B cell (primary cell): ENCODE measurements around the gene LZTR1. TPM values are rescaled to one million over a fixed set of nuclear protein-coding genes. Genes with fewer than 3 reads are reported as not detected.

Experiments
- ATAC-seq: fragments of 200-7000 bp; cut with Tn5 transposase; one replicate; pipeline ENCODE4 v1.10.0; 2021; ENCODE audit warnings: low read depth, mild to moderate bottlenecking, moderate number of reproducible peaks, moderate library complexity
- CTCF ChIA-PET: fragments of 350-600 bp; sonication (Branson Sonifier 250); formaldehyde crosslinking; loops from one replicate; lab custom pipeline; 2021; ENCODE audit warnings: antibody characterized with exemption, inconsistent platforms; lab: Charles Lee
- POLR2A ChIA-PET: fragments of 350-600 bp; sonication (Branson Sonifier 250); formaldehyde crosslinking; loops from one replicate; lab custom pipeline; 2021; ENCODE audit warnings: antibody characterized with exemption; lab: Charles Lee
- DNase-seq: peaks from one replicate; pipeline ENCODE4 v3.0.0; 2013
- H2AFZ ChIP-seq: 2 replicates; pipeline ENCODE4 v1.6.1; 2012; ENCODE audit warnings: mild to moderate bottlenecking, low read depth, low read length; ENCODE audit not compliant: insufficient read depth, poor library complexity, severe bottlenecking
- H3K27ac ChIP-seq, 2 donors: 1 replicate in 1 of 2; 2 replicates in 1 of 2; pipeline ENCODE4 v1.5.1; 2012 to 2013; ENCODE audit warnings: low read length in 2 of 2, mild to moderate bottlenecking in 2 of 2, moderate library complexity in 1 of 2
- H3K27me3 ChIP-seq, 4 experiments: fragments of 200-600 bp in 1 of 4; sonication (generic) in 1 of 4; replicated peaks in 1 of 4; 1 replicate in 2 of 4; 2 replicates in 2 of 4; pipeline versions ENCODE4 v1.6.1 to v1.7.0; 2013 to 2016; ENCODE audit warnings: low read length in 3 of 4, mild to moderate bottlenecking in 2 of 4, mixed read lengths in 1 of 4, moderate library complexity in 1 of 4; ENCODE audit not compliant: insufficient read depth in 4 of 4, control insufficient read depth in 3 of 4; ENCODE audit errors: control extremely low read depth in 1 of 4
- H3K36me3 ChIP-seq, 2 experiments: replicated peaks in 1 of 2; 1 replicate in 1 of 2; 2 replicates in 1 of 2; pipeline versions ENCODE4 v1.6.1 to v1.7.1; 2013; ENCODE audit warnings: low read length in 1 of 2; ENCODE audit not compliant: insufficient read depth in 2 of 2, control insufficient read depth in 1 of 2; ENCODE audit errors: control extremely low read depth in 1 of 2, extremely low read depth in 1 of 2
- H3K4me1 ChIP-seq, 2 donors: fragments of 200-600 bp in 1 of 2; sonication (generic) in 1 of 2; 1 replicate in 1 of 2; 2 replicates in 1 of 2; pipeline versions ENCODE4 v1.5.1 to v1.6.1; 2013 to 2017; ENCODE audit warnings: low read length in 2 of 2; ENCODE audit not compliant: control insufficient read depth in 2 of 2, insufficient read depth in 2 of 2
- H3K4me2 ChIP-seq: replicated peaks from 2 replicates; pipeline ENCODE3; 2012; ENCODE audit warnings: mild to moderate bottlenecking, low read depth, low read length; ENCODE audit not compliant: poor library complexity, severe bottlenecking
- H3K4me3 ChIP-seq, 5 experiments: fragments of 200-600 bp in 1 of 5; sonication (generic) in 1 of 5; 1 replicate in 3 of 5; 2 replicates in 2 of 5; pipeline versions ENCODE4 v1.5.1 to v1.7.0; 2011 to 2016; ENCODE audit warnings: low read length in 4 of 5, mild to moderate bottlenecking in 4 of 5, low read depth in 2 of 5, control low read depth in 1 of 5, moderate library complexity in 1 of 5; ENCODE audit not compliant: insufficient read depth in 1 of 5; ENCODE audit errors: control extremely low read depth in 1 of 5, extremely low read depth in 1 of 5
- H3K79me2 ChIP-seq: fragments of 200-600 bp; sonication (generic); one replicate; pipeline ENCODE4 v1.6.0; 2016; ENCODE audit warnings: low read length; ENCODE audit not compliant: control insufficient read depth, insufficient read depth
- H3K9ac ChIP-seq: fragments of 200-600 bp; sonication (generic); 2 replicates; pipeline ENCODE4 v1.6.1; 2017; ENCODE audit warnings: mild to moderate bottlenecking, low read length, moderate library complexity
- H3K9me3 ChIP-seq, 3 donors: one replicate each; pipeline versions ENCODE4 v1.6.1 to v1.7.1; 2013; ENCODE audit warnings: low read length in 2 of 3; ENCODE audit not compliant: control insufficient read depth in 2 of 3, insufficient read depth in 1 of 3; ENCODE audit errors: control extremely low read depth in 1 of 3
- H4K20me1 ChIP-seq: 2 replicates; pipeline ENCODE4 v1.6.0; 2012; ENCODE audit warnings: mild to moderate bottlenecking, low read length; ENCODE audit not compliant: insufficient read depth, control insufficient read depth, poor library complexity, severe bottlenecking
- H3K27ac Mint-ChIP-seq: one replicate; pipeline ENCODE4 v1.8.0; 2021; ENCODE audit warnings: mixed read lengths
- H3K27me3 Mint-ChIP-seq: one replicate; pipeline ENCODE4 v1.8.0; 2021; ENCODE audit warnings: mixed read lengths
- H3K4me1 Mint-ChIP-seq: one replicate; pipeline ENCODE4 v1.8.0; 2021; ENCODE audit warnings: mixed read lengths
- H3K4me3 Mint-ChIP-seq: one replicate; pipeline ENCODE4 v1.8.0; 2021; ENCODE audit warnings: mixed read lengths
- H3K9me3 Mint-ChIP-seq: one replicate; pipeline ENCODE4 v1.8.0; 2022; ENCODE audit warnings: mixed read lengths; ENCODE audit not compliant: insufficient read depth
- EZH2 ChIP-seq: IDR thresholded peaks from 2 replicates; pipeline ENCODE4 v1.6.1; 2012; ENCODE audit warnings: borderline replicate concordance, low read depth, mild to moderate bottlenecking, moderate library complexity, low read length; ENCODE audit not compliant: insufficient read depth, poor library complexity, severe bottlenecking
- WGBS: methylation state at CpG from one replicate; pipeline ENCODE4 v1.1.5; 2013; ENCODE audit warnings: missing lambda C conversion rate; ENCODE audit not compliant: insufficient coverage; 5-methylcytosine and 5-hydroxymethylcytosine counted together
- intact Hi-C: fragments of 100-400 bp; cut with micrococcal nuclease; formaldehyde crosslinking; loops from one replicate; pipeline ENCODE4 v1.10.0; 2022
- polyA plus RNA-seq: library from polyadenylated mRNA; depleted of rRNA; stranded (reverse); fragments of >200 nt; gene quantifications from 2 replicates; pipeline ENCODE4 v1.2.3, GENCODE V29; 2012
- total RNA-seq, 2 donors: library from RNA; stranded (reverse); fragments of 120-200 nt in 1 of 2; gene quantifications; 1 replicate in 1 of 2; 2 replicates in 1 of 2; pipeline versions ENCODE4 v1.2.3 to v1.2.4, GENCODE V29; 2013 to 2022
- TF ChIP-seq, protein P1 (sequence below): fragments of 200-600 bp; IDR thresholded peaks from one replicate; pipeline ENCODE4 v1.8.0; 2022; ENCODE audit warnings: antibody characterized with exemption, mild to moderate bottlenecking

The LZTR1 gene
- total and polyA plus RNA-seq, 2 donors (not counting 1 experiment from before 2014, with no cell fraction given), result 75.7 to 94.8 TPM

DNA sequence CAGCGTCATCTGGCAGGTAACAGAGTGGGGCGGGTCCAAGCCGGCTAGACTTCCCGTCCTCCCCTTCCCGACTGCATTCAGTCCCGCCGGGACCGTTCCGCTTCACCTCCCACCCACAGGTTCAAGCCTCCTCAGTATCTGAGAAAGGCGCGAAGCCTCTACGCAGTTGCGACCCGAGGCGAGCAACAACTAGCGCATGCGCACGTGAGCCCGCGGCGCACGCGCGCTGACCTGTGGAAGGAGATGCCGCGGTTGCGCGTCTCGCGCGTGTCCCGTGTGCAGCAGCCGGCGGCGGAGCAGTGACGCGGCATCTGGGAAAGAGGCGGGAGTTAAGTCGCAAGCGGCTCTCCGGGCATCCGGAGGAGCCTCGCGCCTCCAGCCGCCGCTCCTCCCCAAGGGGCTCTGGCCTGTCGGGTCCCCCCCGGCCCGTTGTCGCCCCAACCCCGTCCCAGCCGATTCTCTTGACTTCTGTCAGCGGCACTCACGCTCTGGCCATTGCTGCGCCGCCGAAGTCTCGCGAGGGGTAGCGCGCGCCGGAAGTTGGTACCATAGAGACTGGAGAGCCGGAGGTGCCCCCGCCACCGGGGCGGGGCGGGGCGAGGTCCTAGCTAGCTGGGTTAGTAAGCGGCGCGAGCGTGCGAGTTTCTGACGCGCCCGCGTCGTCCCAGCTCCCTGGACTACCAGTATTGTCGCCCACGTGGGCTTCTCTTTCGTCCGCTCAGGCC lies 19.7 kb downstream of the LZTR1 start, which contains the start of gene THAP7:
THAP7 (minus strand) TSS at position 518 of the 725 bp plus-strand sequence; CDS start at position 311, 207 bp downstream.
- Histone ChIP-seq H3K27ac (peak within 1 kb of the TSS; percentile 91 to 96), H3K9ac (peak within 1 kb of the TSS; percentile 88), H2AFZ (peak within 1 kb of the TSS; percentile 89), H3K9me3 (peaks cover 0 to 5% (median 0%) of the 10 kb centered on the region in 3 donors), H4K20me1 (peaks cover 24% of the 10 kb centered on the region), H3K79me2 (peaks cover 21% of the 10 kb centered on the region), H3K36me3 (peaks cover 0 to 24% of the 10 kb centered on the region in 2 experiments), H3K27me3 (no peaks in the 10 kb centered on the region), H3K4me2 (peak within 1 kb of the TSS; percentile 97), H3K4me3 (peak within 1 kb of the TSS; percentile 66 to 99 (median 88)), H3K4me1 (peaks cover 24 to 36% of the 10 kb centered on the region in 2 donors)
- Mint-ChIP-seq H3K4me1 (peaks cover 32% of the 10 kb centered on the region), H3K4me3 (peak within 1 kb of the TSS; percentile 95), H3K27ac (peak within 1 kb of the TSS; percentile 99), H3K27me3 (no peaks in the 10 kb centered on the region), H3K9me3 (no peaks in the 10 kb centered on the region)
- ATAC-seq (peak; percentile 88), DNase-seq (peak; percentile 99)
- ChIA-PET POLR2A (interaction anchor here (0.6 to 0.7 kb wide), 2 partner anchors 86 to 505 kb away, joined by 6 to 9 read pairs; no protein-coding TSS in a partner anchor), CTCF (interaction anchor here (0.6 to 3.0 kb wide), 4 partner anchors 20 to 627 kb away, joined by 3 to 14 read pairs (median 4); partner anchors contain the start of gene LZTR1)
- WGBS, result under 1% methylated on average over 83 of the region's 83 CpGs
- TF ChIP-seq, protein P1, sequence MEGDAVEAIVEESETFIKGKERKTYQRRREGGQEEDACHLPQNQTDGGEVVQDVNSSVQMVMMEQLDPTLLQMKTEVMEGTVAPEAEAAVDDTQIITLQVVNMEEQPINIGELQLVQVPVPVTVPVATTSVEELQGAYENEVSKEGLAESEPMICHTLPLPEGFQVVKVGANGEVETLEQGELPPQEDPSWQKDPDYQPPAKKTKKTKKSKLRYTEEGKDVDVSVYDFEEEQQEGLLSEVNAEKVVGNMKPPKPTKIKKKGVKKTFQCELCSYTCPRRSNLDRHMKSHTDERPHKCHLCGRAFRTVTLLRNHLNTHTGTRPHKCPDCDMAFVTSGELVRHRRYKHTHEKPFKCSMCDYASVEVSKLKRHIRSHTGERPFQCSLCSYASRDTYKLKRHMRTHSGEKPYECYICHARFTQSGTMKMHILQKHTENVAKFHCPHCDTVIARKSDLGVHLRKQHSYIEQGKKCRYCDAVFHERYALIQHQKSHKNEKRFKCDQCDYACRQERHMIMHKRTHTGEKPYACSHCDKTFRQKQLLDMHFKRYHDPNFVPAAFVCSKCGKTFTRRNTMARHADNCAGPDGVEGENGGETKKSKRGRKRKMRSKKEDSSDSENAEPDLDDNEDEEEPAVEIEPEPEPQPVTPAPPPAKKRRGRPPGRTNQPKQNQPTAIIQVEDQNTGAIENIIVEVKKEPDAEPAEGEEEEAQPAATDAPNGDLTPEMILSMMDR, result no peak
- TF ChIP-seq EZH2, result no peak
- intact Hi-C loops, result loop anchor here (1.0 to 5.0 kb wide), 8 partner anchors 13 to 884 kb away; partner anchors contain the start of genes CRKL, LRRC74B, PI4KA and RANBP1
